Liver (tissue), 9 donors: ENCODE results near the gene PTCH2. TPM values are rescaled to one million over a fixed set of nuclear protein-coding genes. Genes with fewer than 3 reads are reported as not detected.

ENCODE experiments used
- DNase-seq: peaks from one replicate; pipeline ENCODE4 v3.0.0-alpha.2; 2017; ENCODE audit warnings: low spot score
- H3K27ac ChIP-seq, 2 donors: one replicate each; pipeline ENCODE4 v1.7.0; 2013; ENCODE audit warnings: inconsistent platforms in 2 of 2, low read length in 2 of 2, control low read depth in 1 of 2, low read depth in 1 of 2, mild to moderate bottlenecking in 1 of 2
- H3K27me3 ChIP-seq, 4 donors: one replicate each; pipeline versions ENCODE4 v1.6.1 to v1.7.0; 2013; ENCODE audit warnings: low read length in 3 of 4, inconsistent platforms in 1 of 4, mild to moderate bottlenecking in 1 of 4, moderate library complexity in 1 of 4; ENCODE audit not compliant: control insufficient read depth in 4 of 4, insufficient read depth in 4 of 4
- H3K36me3 ChIP-seq, 4 donors: one replicate each; pipeline versions ENCODE4 v1.6.1 to v1.7.0; 2013; ENCODE audit warnings: low read length in 3 of 4, mild to moderate bottlenecking in 3 of 4, low read depth in 1 of 4, moderate library complexity in 1 of 4; ENCODE audit not compliant: control insufficient read depth in 4 of 4, insufficient read depth in 3 of 4
- H3K4me1 ChIP-seq, 4 donors: one replicate each; pipeline versions ENCODE4 v1.6.1 to v1.7.0; 2013; ENCODE audit warnings: low read length in 3 of 4, mild to moderate bottlenecking in 3 of 4, moderate library complexity in 1 of 4; ENCODE audit not compliant: control insufficient read depth in 4 of 4, insufficient read depth in 4 of 4
- H3K4me3 ChIP-seq, 3 donors: one replicate each; pipeline versions ENCODE4 v1.6.1 to v1.7.0; 2013; ENCODE audit warnings: low read length in 3 of 3, control low read depth in 1 of 3, low read depth in 1 of 3, mild to moderate bottlenecking in 1 of 3
- H3K9ac ChIP-seq, 2 donors: one replicate each; pipeline ENCODE4 v1.7.0; 2013; ENCODE audit warnings: low read length in 2 of 2, mild to moderate bottlenecking in 2 of 2, moderate library complexity in 2 of 2, control low read depth in 1 of 2, low read depth in 1 of 2
- H3K9me3 ChIP-seq, 4 donors: one replicate each; pipeline versions ENCODE4 v1.6.1 to v1.7.0; 2013; ENCODE audit warnings: low read length in 3 of 4; ENCODE audit not compliant: control insufficient read depth in 4 of 4
- EGR1 ChIP-seq, 2 donors: IDR thresholded peaks; 2 replicates each; pipeline ENCODE4 v1.6.1; 2016 to 2018; ENCODE audit warnings: antibody characterized with exemption in 2 of 2, low read depth in 2 of 2
- FOXA1 ChIP-seq: IDR thresholded peaks from 2 replicates; pipeline ENCODE4 v1.6.1; 2016; ENCODE audit warnings: antibody characterized with exemption
- FOXA2 ChIP-seq: IDR thresholded peaks from 2 replicates; pipeline ENCODE4 v1.6.1; 2016; ENCODE audit warnings: antibody characterized with exemption
- GABPA ChIP-seq, 2 donors: IDR thresholded peaks in 1 of 2; conservative IDR thresholded peaks in 1 of 2; 2 replicates each; pipeline ENCODE4 v1.6.1; 2016; ENCODE audit warnings: antibody characterized with exemption in 2 of 2, mild to moderate bottlenecking in 1 of 2, moderate library complexity in 1 of 2
- HNF4A ChIP-seq, 2 donors: conservative IDR thresholded peaks; 2 replicates each; pipeline ENCODE4 v1.6.1; 2016; ENCODE audit warnings: antibody characterized with exemption in 2 of 2, mild to moderate bottlenecking in 2 of 2
- JUND ChIP-seq, 2 donors: IDR thresholded peaks; 2 replicates each; pipeline ENCODE4 v1.6.1; 2016; ENCODE audit warnings: antibody characterized with exemption in 2 of 2
- MAX ChIP-seq: IDR thresholded peaks from 2 replicates; pipeline ENCODE4 v1.6.1; 2016; ENCODE audit warnings: antibody characterized with exemption
- REST ChIP-seq: IDR thresholded peaks from 2 replicates; pipeline ENCODE4 v1.6.1; 2016; ENCODE audit warnings: antibody characterized with exemption, mild to moderate bottlenecking
- RXRA ChIP-seq, 2 donors: IDR thresholded peaks; 2 replicates each; pipeline ENCODE4 v1.6.1; 2017 to 2018; ENCODE audit warnings: antibody characterized with exemption in 2 of 2, mild to moderate bottlenecking in 1 of 2
- SP1 ChIP-seq: IDR thresholded peaks from 2 replicates; pipeline ENCODE4 v1.6.1; 2018; ENCODE audit warnings: antibody characterized with exemption, mild to moderate bottlenecking
- TAF1 ChIP-seq: conservative IDR thresholded peaks from 2 replicates; pipeline ENCODE4 v1.6.1; 2016; ENCODE audit warnings: antibody characterized with exemption, mild to moderate bottlenecking
- YY1 ChIP-seq: IDR thresholded peaks from 2 replicates; pipeline ENCODE4 v1.6.1; 2016; ENCODE audit warnings: antibody characterized with exemption, mild to moderate bottlenecking
- WGBS: extraction: QIAGEN DNeasy Blood & Tissue Kit; methylation state at CpG from one replicate; pipeline ENCODE4 v1.1.7; 2013; 5-methylcytosine and 5-hydroxymethylcytosine counted together
- polyA plus RNA-seq, 2 donors: library from polyadenylated mRNA; stranded (reverse) in 1 of 2; unstranded in 1 of 2; fragments of 200-250 nt in 1 of 2; fragments of >200 nt in 1 of 2; fragmentation: Nextera tagmentation in 1 of 2; extraction: Ambion mirVana in 1 of 2; gene quantifications; one replicate each; pipeline versions ENCODE4 v1.2.1 to v1.2.3, GENCODE V29; 2013 to 2015
- total RNA-seq, 2 donors: library from RNA; depleted of rRNA; stranded (reverse); fragments of >200 nt; gene quantifications; one replicate each; pipeline ENCODE4 v1.2.3, GENCODE V29; 2014
- TF ChIP-seq, protein P1 (sequence below): IDR thresholded peaks from 2 replicates; pipeline ENCODE4 v1.6.1; 2016; ENCODE audit warnings: antibody characterized with exemption
- TF ChIP-seq, protein P2 (sequence below): IDR thresholded peaks from 2 replicates; pipeline ENCODE4 v1.6.1; 2016; ENCODE audit warnings: antibody characterized with exemption
- TF ChIP-seq, protein P3 (sequence below): fragments of 150-350 bp; IDR thresholded peaks from 2 replicates; pipeline ENCODE4 v1.5.1; 2017; ENCODE audit warnings: improper control_type of control experiment, low read depth, low read length; ENCODE audit not compliant: missing input control
- donor health status: healthy.
- donor health status: healthy.
- donor health status: healthy.
- donor health status: healthy.
- donor health status: healthy.

PTCH2 gene
- total and polyA plus RNA-seq, 4 donors = 0.14 to 0.24 (median 0.16) TPM

DNA sequence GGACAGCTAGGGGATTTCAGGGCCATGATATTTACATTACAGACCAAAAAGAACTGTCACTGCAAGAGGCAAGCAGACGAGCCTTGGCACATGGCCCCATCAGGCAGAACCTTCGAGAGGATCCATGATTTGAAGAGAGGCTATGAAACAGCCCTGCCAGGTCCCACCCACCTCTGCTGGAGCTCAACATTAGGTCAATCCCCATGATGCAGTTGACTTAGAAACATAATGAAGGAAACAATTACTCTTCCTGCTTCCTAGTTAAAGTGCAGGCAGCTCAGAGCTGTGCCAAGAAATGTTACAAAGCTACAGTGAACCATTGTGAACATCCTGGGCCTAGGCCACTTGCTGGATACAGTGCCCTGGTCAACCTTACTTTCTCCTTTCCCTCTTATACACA, 41.7 kb upstream of the PTCH2 start:
- Histone ChIP-seq H3K36me3 (peaks cover 0 to 16% (median 9%) of the 10 kb centered on the region in 4 donors), H3K9ac (no peak overlapping the region), H3K4me3 (no peak overlapping the region), H3K27ac (no peak overlapping the region), H3K4me1 (no peaks in the 10 kb centered on the region), H3K27me3 (no peaks in the 10 kb centered on the region), H3K9me3 (no peaks in the 10 kb centered on the region)
- no peak for DNase-seq
- 77% methylated on average over 2 of the region's 2 CpGs for WGBS
- TF ChIP-seq FOXA1 = no peak

- H3K4me3 ChIP-seq = no peak overlapping the region
- TF ChIP-seq SP1 = no peak
- no peak for TF ChIP-seq TAF1
- no peak for TF ChIP-seq MAX
- no peak for TF ChIP-seq REST
- TF ChIP-seq YY1 = no peak
- TF ChIP-seq RXRA (IDR thresholded peaks at IDR 0.05) = no peak
- 96% methylated on average over 7 of the region's 7 CpGs for WGBS
- H3K4me1 ChIP-seq = no peaks in the 10 kb centered on the region
- peaks cover 0 to 32% (median 10%) of the 10 kb centered on the region in 4 donors for H3K36me3 ChIP-seq
- DNase-seq = no peak
- no peak overlapping the region for H3K27ac ChIP-seq
- H3K9ac ChIP-seq = no peak overlapping the region
- H3K27me3 ChIP-seq = no peaks in the 10 kb centered on the region
- H3K9me3 ChIP-seq = no peaks in the 10 kb centered on the region
Measured at GRCh38 chr1:44881011-44881632, 38.1 kb upstream of the PTCH2 start.

- DNase-seq = no peak
- Histone ChIP-seq H3K36me3 (peaks cover 4 to 37% (median 8%) of the 10 kb centered on the region in 4 donors), H3K4me1 (no peaks in the 10 kb centered on the region), H3K27ac (no peak overlapping the region), H3K27me3 (no peaks in the 10 kb centered on the region), H3K9me3 (no peaks in the 10 kb centered on the region), H3K9ac (no peak overlapping the region), H3K4me3 (no peak overlapping the region)
- 80% methylated on average over 2 of the region's 2 CpGs for WGBS
- no peak for TF ChIP-seq FOXA2
- no peak for TF ChIP-seq GABPA (IDR thresholded peaks at IDR 0.05 in 1 of 2, conservative IDR thresholded peaks at IDR 0.05 in 1 of 2)
- TF ChIP-seq JUND (IDR thresholded peaks at IDR 0.05) = no peak
- no peak for TF ChIP-seq MAX
- TF ChIP-seq, protein P1, sequence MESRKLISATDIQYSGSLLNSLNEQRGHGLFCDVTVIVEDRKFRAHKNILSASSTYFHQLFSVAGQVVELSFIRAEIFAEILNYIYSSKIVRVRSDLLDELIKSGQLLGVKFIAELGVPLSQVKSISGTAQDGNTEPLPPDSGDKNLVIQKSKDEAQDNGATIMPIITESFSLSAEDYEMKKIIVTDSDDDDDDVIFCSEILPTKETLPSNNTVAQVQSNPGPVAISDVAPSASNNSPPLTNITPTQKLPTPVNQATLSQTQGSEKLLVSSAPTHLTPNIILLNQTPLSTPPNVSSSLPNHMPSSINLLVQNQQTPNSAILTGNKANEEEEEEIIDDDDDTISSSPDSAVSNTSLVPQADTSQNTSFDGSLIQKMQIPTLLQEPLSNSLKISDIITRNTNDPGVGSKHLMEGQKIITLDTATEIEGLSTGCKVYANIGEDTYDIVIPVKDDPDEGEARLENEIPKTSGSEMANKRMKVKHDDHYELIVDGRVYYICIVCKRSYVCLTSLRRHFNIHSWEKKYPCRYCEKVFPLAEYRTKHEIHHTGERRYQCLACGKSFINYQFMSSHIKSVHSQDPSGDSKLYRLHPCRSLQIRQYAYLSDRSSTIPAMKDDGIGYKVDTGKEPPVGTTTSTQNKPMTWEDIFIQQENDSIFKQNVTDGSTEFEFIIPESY = no peak
- TF ChIP-seq RXRA (IDR thresholded peaks at IDR 0.05) = no peak
- TF ChIP-seq FOXA1 = no peak
- TF ChIP-seq, protein P2, sequence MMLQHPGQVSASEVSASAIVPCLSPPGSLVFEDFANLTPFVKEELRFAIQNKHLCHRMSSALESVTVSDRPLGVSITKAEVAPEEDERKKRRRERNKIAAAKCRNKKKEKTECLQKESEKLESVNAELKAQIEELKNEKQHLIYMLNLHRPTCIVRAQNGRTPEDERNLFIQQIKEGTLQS = no peak
- TF ChIP-seq, protein P3, sequence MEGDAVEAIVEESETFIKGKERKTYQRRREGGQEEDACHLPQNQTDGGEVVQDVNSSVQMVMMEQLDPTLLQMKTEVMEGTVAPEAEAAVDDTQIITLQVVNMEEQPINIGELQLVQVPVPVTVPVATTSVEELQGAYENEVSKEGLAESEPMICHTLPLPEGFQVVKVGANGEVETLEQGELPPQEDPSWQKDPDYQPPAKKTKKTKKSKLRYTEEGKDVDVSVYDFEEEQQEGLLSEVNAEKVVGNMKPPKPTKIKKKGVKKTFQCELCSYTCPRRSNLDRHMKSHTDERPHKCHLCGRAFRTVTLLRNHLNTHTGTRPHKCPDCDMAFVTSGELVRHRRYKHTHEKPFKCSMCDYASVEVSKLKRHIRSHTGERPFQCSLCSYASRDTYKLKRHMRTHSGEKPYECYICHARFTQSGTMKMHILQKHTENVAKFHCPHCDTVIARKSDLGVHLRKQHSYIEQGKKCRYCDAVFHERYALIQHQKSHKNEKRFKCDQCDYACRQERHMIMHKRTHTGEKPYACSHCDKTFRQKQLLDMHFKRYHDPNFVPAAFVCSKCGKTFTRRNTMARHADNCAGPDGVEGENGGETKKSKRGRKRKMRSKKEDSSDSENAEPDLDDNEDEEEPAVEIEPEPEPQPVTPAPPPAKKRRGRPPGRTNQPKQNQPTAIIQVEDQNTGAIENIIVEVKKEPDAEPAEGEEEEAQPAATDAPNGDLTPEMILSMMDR = no peak
- TF ChIP-seq REST = no peak
- no peak for TF ChIP-seq YY1
- no peak for TF ChIP-seq EGR1 (IDR thresholded peaks at IDR 0.05; ENCODE audit: low read depth in 2 of 2)
- no peak for TF ChIP-seq HNF4A (conservative IDR thresholded peaks at IDR 0.05)
Measured at GRCh38 chr1:44874155-44874554, 31.1 kb upstream of the PTCH2 start.
